Activated naive CD8-positive, alpha-beta T cell treated with anti-CD3 and anti-CD28 coated beads for 36 hours (primary cell): ENCODE measurements around the gene NOBOX. TPM values are rescaled to one million over a fixed set of nuclear protein-coding genes. Genes with fewer than 3 reads are reported as not detected.
"Not testable (repeated sequence)": the region's sequence is repeated elsewhere in the genome, so short reads cannot be mapped to it uniquely, and the experiment has no call there.

Experiments used
- DNase-seq: peaks from one replicate; pipeline ENCODE4 v3.0.0; 2021
- H3K27ac Mint-ChIP-seq: one replicate; pipeline ENCODE4 v1.8.0; 2022; ENCODE audit warnings: mild to moderate bottlenecking, moderate library complexity, mixed read lengths
- H3K27me3 Mint-ChIP-seq: one replicate; pipeline ENCODE4 v1.8.0; 2022; ENCODE audit warnings: mild to moderate bottlenecking, mixed read lengths
- H3K36me3 Mint-ChIP-seq: one replicate; pipeline ENCODE4 v1.8.0; 2021; ENCODE audit warnings: mild to moderate bottlenecking, mixed read lengths
- H3K4me1 Mint-ChIP-seq: one replicate; pipeline ENCODE4 v1.8.0; 2021; ENCODE audit warnings: mixed read lengths
- H3K4me3 Mint-ChIP-seq: one replicate; pipeline ENCODE4 v1.8.0; 2022; ENCODE audit warnings: mild to moderate bottlenecking, moderate library complexity, mixed read lengths
- H3K9me3 Mint-ChIP-seq: one replicate; pipeline ENCODE4 v1.8.0; 2022; ENCODE audit warnings: mixed read lengths
- total RNA-seq, 2 experiments: library from RNA; stranded (reverse); gene quantifications; one replicate each; pipeline ENCODE4 v1.2.3, GENCODE V29; 2021

The NOBOX gene
- total RNA-seq, result not detected

DNA sequence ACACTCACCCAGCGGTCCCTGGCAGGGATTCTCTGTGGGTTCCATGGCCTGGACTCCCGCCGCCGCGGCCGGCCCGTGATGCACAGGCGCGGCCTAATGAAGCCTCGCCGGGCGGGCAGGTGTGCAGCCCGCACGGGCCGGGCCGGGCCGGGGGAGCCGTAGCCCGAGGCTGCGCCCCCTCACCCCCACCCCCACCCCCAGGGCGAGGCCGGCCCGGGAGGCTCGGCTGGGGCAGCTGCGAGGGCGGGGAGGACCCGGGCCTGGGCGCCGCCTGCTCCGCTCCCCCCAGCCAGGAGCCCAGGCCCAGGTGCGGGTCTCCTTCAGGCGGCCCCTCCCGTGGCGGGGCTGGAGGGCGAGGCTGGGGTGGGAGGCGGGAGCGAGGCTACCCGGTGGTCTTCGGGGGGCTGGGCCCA is at the start of gene NOBOX:
NOBOX (minus strand) TSS at position 45 of the 413 bp plus-strand sequence.
- no peaks in the 10 kb centered on the region for H3K9me3 Mint-ChIP-seq
- H3K27ac Mint-ChIP-seq, result no peak within 1 kb of the TSS
- no peaks in the 10 kb centered on the region for H3K4me1 Mint-ChIP-seq
- H3K27me3 Mint-ChIP-seq, result peaks cover 4% of the 10 kb centered on the region
- DNase-seq, result no peak
- H3K36me3 Mint-ChIP-seq, result no peaks in the 10 kb centered on the region
- no peak within 1 kb of the TSS for H3K4me3 Mint-ChIP-seq

GRCh38 chr7:144452064-144452463 is 48.6 kb upstream of the NOBOX start:
- H3K9me3 Mint-ChIP-seq, result peaks cover 15% of the 10 kb centered on the region
- H3K27ac Mint-ChIP-seq, result no peak overlapping the region
- H3K27me3 Mint-ChIP-seq, result no peaks in the 10 kb centered on the region
- peaks cover 26% of the 10 kb centered on the region for H3K36me3 Mint-ChIP-seq
- no peaks in the 10 kb centered on the region for H3K4me1 Mint-ChIP-seq
- no peak overlapping the region for H3K4me3 Mint-ChIP-seq
- no peak for DNase-seq

GRCh38 chr7:144445590-144445989 is 42.1 kb upstream of the NOBOX start:
- no peak overlapping the region for H3K27ac Mint-ChIP-seq

DNA sequence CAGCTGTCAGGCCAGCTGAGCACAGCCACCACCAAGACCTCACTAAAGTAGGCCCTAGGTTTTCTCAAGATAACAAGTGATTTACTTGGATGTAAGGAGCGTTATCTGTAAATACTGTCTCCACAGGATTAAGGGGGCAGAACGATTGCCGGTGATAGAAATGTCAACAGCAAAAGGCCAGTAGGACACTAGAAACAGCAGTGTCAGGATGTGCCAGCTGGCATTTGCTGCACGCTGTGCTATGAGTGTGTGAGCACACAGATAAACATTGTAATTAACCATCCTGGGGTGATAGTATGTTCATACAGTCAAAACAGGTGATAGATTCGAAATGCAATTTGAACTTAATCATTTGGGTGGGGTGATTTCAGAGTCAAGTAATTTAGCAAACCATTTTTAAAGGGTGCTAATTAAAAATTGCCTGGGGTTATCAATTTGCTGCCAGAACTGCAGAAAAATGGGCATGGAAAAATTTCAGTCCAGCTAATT is 36.3 kb upstream of the NOBOX start:
- no peaks in the 10 kb centered on the region for H3K4me1 Mint-ChIP-seq

More at GRCh38 chr7:144445590-144445989, 42.1 kb upstream of the NOBOX start:
- Mint-ChIP-seq H3K4me1 (no peaks in the 10 kb centered on the region), H3K36me3 (no peaks in the 10 kb centered on the region), H3K4me3 (no peak overlapping the region), H3K9me3 (no peaks in the 10 kb centered on the region), H3K27me3 (no peaks in the 10 kb centered on the region)
- DNase-seq, result no peak

GRCh38 chr7:144438759-144439158 is 35.3 kb upstream of the NOBOX start:
- Mint-ChIP-seq H3K4me3 (no peak overlapping the region), H3K27ac (no peak overlapping the region), H3K9me3 (no peaks in the 10 kb centered on the region), H3K27me3 (no peaks in the 10 kb centered on the region), H3K36me3 (no peaks in the 10 kb centered on the region), H3K4me1 (no peaks in the 10 kb centered on the region)
- no peak for DNase-seq

More for the DNA sequence above, 36.3 kb upstream of the NOBOX start:
- Mint-ChIP-seq H3K27me3 (no peaks in the 10 kb centered on the region), H3K36me3 (no peaks in the 10 kb centered on the region), H3K9me3 (no peaks in the 10 kb centered on the region), H3K27ac (no peak overlapping the region), H3K4me3 (no peak overlapping the region)
- no peak for DNase-seq

- Mint-ChIP-seq H3K27me3 (no peaks in the 10 kb centered on the region), H3K4me1 (no peaks in the 10 kb centered on the region), H3K4me3 (no peak overlapping the region), H3K36me3 (no peaks in the 10 kb centered on the region), H3K9me3 (no peaks in the 10 kb centered on the region), H3K27ac (no peak overlapping the region)
- DNase-seq, result peak; percentile 12
Observed at GRCh38 chr7:144437370-144438191, 34.1 kb upstream of the NOBOX start.

DNA sequence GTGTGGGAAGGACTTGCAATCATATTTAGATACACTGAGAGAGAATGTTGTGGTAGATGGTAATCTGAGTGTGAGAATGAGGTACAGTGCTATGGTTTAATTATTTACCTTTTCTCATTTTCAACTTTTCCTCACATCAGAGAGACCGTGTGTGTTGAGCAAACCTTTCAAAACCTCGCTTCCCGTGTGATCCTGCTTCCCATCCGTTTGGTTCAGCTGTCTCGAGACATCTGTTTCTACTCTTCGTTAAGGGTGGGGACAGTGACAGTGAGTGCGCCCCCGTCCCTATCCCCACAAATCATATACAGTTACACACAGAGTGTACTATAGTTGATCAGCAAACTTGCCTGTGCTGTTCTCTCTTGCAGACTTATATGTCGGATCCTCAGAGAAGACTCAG is 33.0 kb upstream of the NOBOX start:
- Mint-ChIP-seq H3K36me3 (no peaks in the 10 kb centered on the region), H3K27me3 (no peaks in the 10 kb centered on the region), H3K4me3 (no peak overlapping the region), H3K27ac (no peak overlapping the region), H3K9me3 (no peaks in the 10 kb centered on the region), H3K4me1 (no peaks in the 10 kb centered on the region)
- no peak for DNase-seq

- Mint-ChIP-seq H3K27me3 (no peaks in the 10 kb centered on the region), H3K4me1 (no peaks in the 10 kb centered on the region), H3K36me3 (peaks cover 5% of the 10 kb centered on the region), H3K27ac (no peak overlapping the region), H3K4me3 (no peak overlapping the region), H3K9me3 (peaks cover 21% of the 10 kb centered on the region)
- no peak for DNase-seq
Observed at GRCh38 chr7:144428431-144428830, 24.9 kb upstream of the NOBOX start.

DNA sequence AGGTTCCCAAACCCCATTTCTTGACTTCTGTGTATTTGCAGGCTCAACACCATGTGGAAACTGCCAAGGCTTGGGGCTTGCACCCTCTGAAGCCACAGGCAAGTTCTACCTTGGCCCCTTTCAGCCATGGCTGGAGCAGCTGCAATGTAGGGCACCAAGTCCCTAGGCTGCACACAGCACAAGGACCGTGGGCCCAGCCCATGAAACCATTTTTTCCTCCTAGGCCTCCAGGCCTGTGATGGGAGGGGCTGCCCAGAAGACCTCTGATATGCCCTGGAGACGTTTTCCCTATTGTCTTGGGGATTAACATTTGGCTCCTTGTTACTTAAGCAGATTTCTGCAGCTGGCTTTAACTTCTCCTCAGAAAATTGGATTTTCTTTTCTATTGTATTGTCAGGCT is 24.0 kb upstream of the NOBOX start:
- H3K9me3 Mint-ChIP-seq, result peaks cover 21% of the 10 kb centered on the region
- DNase-seq, H3K27ac Mint-ChIP-seq, H3K36me3 Mint-ChIP-seq, H3K4me3 Mint-ChIP-seq, H3K4me1 Mint-ChIP-seq, H3K27me3 Mint-ChIP-seq: not testable (repeated sequence)

GRCh38 chr7:144418931-144419330 is 15.4 kb upstream of the NOBOX start:
- H3K4me1 Mint-ChIP-seq, H3K27ac Mint-ChIP-seq, H3K36me3 Mint-ChIP-seq, H3K27me3 Mint-ChIP-seq, H3K4me3 Mint-ChIP-seq, DNase-seq, H3K9me3 Mint-ChIP-seq: not testable (repeated sequence)

DNA sequence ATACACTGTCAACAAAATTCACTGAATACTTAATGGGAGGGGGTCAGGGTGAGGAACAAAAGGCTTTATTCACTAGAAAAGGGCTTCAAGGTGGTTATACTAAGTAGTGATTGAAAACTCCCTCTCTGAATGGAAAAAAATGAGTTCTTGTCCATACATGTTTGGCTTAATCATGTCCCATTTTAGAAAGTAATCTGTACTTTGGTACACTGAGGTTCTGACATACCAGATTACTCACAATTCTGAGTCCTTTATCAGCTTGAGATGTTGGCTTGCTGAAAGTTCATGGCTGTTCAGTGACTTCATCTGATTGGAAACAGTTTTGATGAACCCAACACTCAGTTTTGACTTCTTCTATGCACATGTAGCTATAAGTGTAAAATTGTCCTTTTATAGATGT is 12.8 kb upstream of the NOBOX start:
- Mint-ChIP-seq H3K9me3 (peaks cover 2% of the 10 kb centered on the region), H3K4me3 (no peak overlapping the region), H3K27me3 (peaks cover 6% of the 10 kb centered on the region), H3K27ac (no peak overlapping the region), H3K36me3 (no peaks in the 10 kb centered on the region), H3K4me1 (no peaks in the 10 kb centered on the region)
- no peak for DNase-seq

GRCh38 chr7:144415858-144416257 is 12.4 kb upstream of the NOBOX start:
- H3K9me3 Mint-ChIP-seq, result peaks cover 2% of the 10 kb centered on the region
- DNase-seq, result no peak
- no peaks in the 10 kb centered on the region for H3K4me1 Mint-ChIP-seq
- no peaks in the 10 kb centered on the region for H3K36me3 Mint-ChIP-seq
- no peak overlapping the region for H3K27ac Mint-ChIP-seq
- H3K4me3 Mint-ChIP-seq, result no peak overlapping the region
- H3K27me3 Mint-ChIP-seq, result peaks cover 6% of the 10 kb centered on the region

DNA sequence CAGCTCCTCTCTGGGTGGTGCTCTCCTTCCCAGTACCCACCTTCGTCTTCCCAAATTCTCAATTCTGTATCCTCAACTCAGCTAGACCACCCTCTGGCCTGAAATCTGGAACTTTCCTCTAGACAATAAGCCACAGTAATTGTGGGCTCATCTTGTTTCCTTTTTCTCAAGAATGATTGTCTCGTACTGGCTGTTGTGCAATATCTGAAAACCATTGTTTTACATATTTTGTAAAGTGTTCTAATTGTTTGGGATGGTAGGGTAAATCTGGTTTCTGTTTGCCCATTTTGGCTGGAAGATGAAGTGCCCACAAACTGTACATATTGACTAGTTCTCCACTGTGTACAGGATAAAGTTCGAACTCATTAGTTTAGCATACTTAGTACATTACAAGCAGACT is 11.3 kb upstream of the NOBOX start:
- Mint-ChIP-seq H3K4me3 (no peak overlapping the region), H3K27ac (no peak overlapping the region), H3K4me1 (no peaks in the 10 kb centered on the region), H3K27me3 (peaks cover 6% of the 10 kb centered on the region), H3K9me3 (peaks cover 2% of the 10 kb centered on the region), H3K36me3 (no peaks in the 10 kb centered on the region)
- DNase-seq, result no peak

GRCh38 chr7:144410441-144410840 is 6.9 kb upstream of the NOBOX start:
- Mint-ChIP-seq H3K27me3 (peaks cover 10% of the 10 kb centered on the region), H3K36me3 (no peaks in the 10 kb centered on the region), H3K4me1 (no peaks in the 10 kb centered on the region), H3K4me3 (no peak overlapping the region), H3K27ac (no peak overlapping the region), H3K9me3 (no peaks in the 10 kb centered on the region)
- no peak for DNase-seq

DNA sequence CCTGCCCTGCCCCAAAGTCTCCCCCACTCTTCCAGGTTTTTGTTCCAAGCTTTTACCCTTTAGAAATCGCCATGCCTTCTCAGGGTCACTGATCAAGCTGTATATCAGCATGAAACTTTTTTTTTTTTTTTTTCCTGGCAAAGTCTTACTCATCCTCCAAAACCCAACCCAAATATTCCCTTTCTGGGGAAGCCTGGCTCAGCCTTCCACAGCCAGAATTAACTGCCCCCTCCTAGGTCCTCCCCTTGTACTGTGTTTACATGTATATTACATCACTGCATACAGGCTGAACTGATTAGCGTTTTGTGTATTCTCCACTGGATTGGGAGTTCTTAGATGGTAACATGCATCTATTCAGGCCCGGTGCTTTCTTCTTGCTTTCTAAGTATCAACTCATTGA is 4.6 kb upstream of the NOBOX start:
- Mint-ChIP-seq H3K36me3 (no peaks in the 10 kb centered on the region), H3K9me3 (no peaks in the 10 kb centered on the region), H3K4me1 (no peaks in the 10 kb centered on the region), H3K27me3 (peaks cover 4% of the 10 kb centered on the region), H3K4me3 (no peak overlapping the region), H3K27ac (no peak overlapping the region)
- DNase-seq, result no peak

GRCh38 chr7:144407266-144407931 is 3.9 kb upstream of the NOBOX start:
- Mint-ChIP-seq H3K27me3 (peaks cover 4% of the 10 kb centered on the region), H3K36me3 (no peaks in the 10 kb centered on the region), H3K27ac (no peak overlapping the region), H3K4me3 (no peak overlapping the region), H3K4me1 (no peaks in the 10 kb centered on the region), H3K9me3 (no peaks in the 10 kb centered on the region)
- no peak for DNase-seq
